Hematopoietic multipotent progenitor cell treated with erythropoietin and hydrocortisone succinate and interleukin-3 and kit ligand, for 4 days (in vitro differentiated cells): ENCODE measurements around the gene LRRK1.

Source experiments
- DNase-seq: peaks from one replicate; pipeline ENCODE4 v3.0.0-alpha.2; 2015

LRRK1 gene

GRCh38 chr15:101008158-101009139 is 89.3 kb downstream of the LRRK1 start:
- DNase-seq: peak; percentile 91

GRCh38 chr15:101009176-101009575 is 90.0 kb downstream of the LRRK1 start:
- DNase-seq: no peak

DNA sequence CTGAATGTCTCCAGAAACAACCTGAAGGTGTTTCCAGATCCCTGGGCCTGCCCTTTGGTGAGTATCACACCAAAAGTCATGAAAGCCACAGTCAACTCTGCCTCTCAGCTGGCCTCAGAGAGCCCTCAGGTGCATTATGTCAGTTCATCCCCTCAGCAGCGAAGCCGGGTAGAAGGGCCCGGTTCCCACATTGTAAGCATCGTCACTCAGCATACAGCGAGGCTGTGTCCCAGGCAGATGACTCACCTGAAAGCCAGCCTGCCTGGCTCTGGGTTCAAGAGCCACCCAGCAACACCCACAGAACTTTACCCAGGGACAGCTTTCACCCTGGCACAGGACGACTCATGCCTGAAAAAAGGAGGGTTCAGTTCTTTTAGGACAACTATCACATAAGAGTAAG is 91.6 kb downstream of the LRRK1 start:
- DNase-seq: no peak

GRCh38 chr15:101012326-101013200 is 93.4 kb downstream of the LRRK1 start:
- DNase-seq: no peak

DNA sequence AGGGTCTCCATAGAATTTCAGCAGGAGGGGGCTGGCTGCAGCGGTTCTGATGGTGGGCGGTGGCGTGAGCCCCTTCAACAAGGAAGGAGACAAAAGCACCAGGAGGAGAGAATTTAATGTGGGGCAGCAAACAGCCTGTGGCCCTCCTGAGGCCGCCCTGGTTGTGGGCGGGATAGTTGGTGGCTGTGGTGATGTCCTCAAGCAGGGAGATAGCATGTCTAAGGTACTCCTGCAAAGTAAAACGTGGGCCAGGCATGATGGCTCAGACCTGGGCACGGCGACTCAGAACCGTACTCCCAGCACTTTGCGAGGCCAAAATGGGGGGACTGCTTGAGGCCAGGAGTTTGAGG is 94.0 kb downstream of the LRRK1 start:
- DNase-seq: no peak

DNA sequence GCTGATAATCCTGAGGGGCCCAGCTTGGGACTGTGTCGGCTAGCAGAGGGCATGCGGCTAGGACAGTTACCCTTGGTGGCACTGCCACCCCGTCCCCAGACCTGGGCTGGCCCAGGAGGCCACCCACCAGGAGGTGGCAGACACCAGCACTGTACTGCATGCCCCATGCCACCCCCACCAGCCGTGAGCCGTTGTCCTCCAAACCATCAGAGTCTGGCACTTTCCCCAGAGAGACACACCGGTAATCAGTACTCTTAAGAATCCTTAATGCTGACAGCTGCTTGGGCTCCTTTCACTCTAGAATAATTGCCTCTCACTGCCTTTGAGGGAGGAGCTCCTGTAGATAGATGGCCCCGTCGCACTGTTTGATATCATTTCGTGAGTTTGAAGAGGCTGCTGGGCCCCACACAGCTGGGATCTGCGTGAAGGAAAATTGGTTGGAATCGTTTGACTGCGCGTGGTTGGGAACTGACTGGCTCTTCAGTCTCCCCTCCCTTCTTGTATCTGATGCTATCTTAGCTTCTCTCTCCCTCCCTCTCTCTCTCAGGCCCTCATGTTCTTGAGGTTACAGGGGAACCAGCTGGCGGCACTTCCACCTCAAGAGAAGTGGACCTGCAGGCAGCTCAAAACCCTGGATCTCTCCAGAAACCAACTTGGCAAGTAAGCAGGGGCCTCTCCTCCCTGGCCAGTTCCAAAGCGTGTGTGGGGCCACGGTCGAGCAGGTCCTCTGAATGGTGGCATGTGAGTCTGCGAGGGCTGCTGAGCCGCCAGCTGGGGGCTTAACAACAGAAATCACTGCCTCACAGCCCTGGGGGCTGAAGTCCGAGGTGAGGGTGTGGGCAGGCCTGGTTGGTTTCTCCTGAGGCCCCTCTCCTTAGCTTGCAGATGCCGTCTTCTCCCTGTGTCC is 94.9 kb downstream of the LRRK1 start:
- DNase-seq: no peak

DNA sequence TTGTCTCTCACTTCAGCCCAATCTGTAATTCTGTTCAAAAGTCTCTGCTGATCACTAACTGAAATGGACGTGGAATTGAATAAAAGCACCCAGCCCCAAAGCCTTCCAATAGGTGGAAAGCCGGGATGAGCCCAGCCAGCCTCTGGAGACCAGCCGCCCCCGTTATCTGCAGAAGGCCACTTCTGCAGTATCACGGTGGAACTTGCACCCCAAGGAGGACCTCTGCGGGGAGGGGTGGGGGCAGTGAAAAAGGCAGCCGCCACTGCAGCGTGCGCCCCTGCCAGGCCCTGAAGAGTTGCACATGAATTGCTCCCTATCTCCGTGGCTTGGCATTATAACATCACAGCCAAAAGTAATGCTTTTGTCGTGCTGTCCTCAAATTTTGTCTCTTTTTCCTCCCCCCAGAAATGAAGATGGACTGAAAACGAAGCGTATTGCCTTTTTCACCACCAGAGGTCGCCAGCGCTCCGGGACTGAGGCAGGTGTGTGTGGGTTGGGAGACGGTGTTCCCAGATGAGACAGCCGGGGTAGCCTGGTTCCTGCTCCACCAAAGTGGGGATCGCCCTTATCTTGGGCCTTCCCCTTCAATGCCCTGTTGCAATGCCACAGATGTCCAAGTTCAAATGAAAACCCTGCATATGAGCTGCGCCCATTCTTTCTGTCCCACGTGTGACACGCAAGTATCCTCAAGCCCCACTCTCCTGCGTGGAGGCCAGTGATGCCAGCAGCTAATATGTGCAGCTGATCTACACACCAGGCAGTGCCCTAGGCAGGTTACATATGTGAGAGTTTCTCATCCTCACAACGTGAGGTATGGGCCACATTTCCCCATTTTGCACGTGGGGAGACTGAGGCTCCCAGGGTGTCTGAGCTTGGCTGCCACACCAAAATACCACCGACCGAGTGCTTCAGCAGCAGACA is 96.0 kb downstream of the LRRK1 start:
- peak; percentile 74 for DNase-seq

- no peak for DNase-seq
These were observed 97.4 kb downstream of the LRRK1 start for GRCh38 chr15:101016581-101016980.

- DNase-seq: peak; percentile 29
These were observed 98.1 kb downstream of the LRRK1 start for GRCh38 chr15:101017093-101017754.

DNA sequence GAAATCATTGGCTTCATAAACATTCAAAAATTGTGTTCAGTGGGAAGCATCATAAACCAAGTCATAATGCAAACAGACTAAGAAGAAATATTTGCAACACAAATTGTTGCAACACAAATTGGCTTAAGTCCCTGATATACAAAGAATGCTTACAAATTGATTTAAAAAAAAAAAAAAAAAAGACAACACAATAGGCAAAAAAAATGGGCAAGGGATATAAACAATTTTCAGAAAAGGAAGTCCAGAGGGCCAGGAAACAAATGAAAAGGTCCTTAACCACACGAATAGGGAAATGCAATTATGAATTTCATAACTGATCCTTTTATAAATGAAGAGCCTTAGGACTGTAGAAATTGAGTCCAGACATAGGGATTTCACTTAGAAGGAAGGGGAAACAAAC is 98.9 kb downstream of the LRRK1 start:
- DNase-seq: no peak

DNA sequence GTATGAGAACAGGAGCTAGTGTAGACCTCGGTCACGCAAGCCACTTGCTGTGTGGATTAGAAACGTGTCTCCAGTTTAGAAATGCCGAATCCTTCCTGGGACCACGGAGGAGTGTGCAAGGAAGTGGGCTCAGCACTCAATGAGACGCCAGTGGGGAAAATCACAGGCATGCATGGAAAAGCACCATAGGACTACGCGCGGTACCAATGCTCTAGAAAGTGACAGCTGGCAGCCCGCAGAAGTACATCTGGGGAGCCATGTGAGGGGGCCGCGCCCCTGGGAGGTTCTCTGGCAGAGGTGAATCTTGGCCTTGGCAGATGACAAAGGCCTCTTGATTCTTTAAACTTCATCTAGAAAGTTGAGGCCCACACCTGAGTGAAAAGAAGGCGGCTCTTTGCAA is 99.3 kb downstream of the LRRK1 start:
- DNase-seq: no peak

- DNase-seq: no peak
These were observed 100.3 kb downstream of the LRRK1 start for GRCh38 chr15:101019366-101019896.

DNA sequence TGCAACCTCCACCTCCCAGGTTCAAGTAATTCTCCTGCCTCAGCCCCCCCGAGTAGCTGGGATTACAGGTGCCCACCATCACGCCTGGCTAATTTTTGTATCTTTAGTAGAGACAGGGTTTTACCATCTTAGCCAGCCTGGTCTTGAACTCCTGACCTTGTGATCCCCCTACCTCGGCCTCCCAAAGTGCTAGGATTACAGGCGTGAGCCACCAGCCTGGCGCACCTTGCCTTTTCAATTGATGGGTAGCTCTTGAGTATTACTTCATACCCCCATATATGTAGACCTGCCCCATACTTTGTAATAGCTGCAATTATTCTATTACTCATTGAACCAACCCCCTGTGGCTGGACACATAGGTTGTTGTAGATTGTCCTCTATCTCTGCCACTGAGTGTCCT is 101.3 kb downstream of the LRRK1 start:
- no peak for DNase-seq

DNA sequence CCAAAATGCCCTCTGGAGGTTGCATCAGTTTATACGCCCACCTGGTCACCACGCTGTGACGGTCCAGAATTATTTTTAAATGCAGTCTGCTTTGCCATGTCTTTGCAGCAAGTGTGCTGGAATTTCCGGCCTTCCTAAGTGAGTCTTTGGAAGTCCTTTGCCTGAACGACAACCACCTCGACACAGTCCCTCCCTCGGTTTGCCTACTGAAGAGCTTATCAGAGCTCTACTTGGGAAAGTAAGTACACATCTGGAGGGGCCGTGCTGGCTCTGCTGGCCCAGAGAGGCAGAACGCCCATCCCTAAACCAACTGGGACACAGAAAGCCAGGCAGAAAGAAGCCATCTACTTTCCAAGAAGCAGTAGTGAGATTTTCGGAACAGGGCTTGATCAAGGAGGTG is 101.8 kb downstream of the LRRK1 start:
- DNase-seq: no peak

DNA sequence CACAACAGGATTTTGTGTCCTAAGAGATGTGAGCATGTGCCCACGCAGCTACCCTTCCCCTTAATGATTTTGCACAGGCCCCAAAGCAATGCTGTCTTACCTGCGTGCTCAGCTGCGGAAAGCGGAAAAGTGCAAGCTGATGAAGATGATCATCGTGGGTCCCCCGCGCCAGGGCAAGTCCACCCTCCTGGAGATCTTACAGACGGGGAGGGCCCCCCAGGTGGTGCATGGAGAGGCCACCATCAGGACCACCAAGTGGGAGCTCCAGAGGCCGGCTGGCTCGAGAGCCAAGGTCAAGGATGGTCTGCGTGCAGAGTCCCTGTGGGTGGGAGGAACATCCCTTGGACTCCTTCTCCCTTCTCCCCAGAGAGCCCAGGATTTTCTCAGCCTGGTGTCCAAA is 103.1 kb downstream of the LRRK1 start:
- DNase-seq: no peak

GRCh38 chr15:101022876-101023275 is 103.7 kb downstream of the LRRK1 start:
- DNase-seq: no peak

GRCh38 chr15:101023501-101024072 is 104.4 kb downstream of the LRRK1 start:
- no peak for DNase-seq

- DNase-seq: no peak
These were observed 105.0 kb downstream of the LRRK1 start for GRCh38 chr15:101024073-101024695.

DNA sequence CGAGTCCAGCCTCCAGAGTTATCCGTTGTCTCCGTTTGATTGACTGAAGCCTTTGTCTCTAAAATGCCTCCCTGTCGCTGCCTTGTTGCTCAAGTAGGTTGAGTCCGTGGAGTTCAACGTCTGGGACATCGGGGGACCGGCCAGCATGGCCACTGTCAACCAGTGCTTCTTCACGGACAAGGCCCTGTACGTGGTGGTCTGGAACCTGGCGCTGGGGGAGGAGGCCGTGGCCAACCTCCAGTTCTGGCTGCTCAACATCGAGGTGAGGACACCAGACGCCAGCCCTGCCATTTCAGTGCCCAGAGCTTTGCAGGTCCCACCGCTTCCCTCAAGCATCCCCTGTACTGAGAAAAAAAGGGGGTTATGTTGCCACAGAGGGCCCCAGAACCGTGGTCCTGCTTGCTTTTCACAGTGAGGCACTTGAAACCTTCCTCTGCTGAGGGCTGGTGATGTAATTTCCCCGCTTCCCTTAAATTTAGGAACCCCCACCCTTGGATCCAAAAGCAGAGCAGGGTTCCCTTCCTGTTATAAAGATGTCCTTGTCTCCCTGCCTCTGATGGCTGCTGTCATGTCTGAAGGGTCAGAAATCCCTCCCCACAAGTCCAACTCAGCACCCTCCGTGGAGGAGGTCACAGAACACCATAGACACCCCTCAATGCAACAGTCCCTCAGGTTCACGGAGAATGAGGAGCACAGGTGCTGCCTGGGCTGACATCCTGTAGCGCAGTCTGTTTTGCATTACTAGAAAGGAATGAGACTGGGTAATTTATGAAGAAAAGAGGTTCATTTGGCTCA is 105.7 kb downstream of the LRRK1 start:
- DNase-seq: no peak
